DMS53 (cell line): Measurements from ENCODE around the gene YIPF5.

Experiments used
- DNase-seq: peaks from one replicate; lab custom pipeline; 2025; lab: John Stamatoyannopoulos, UW

The YIPF5 gene

DNA sequence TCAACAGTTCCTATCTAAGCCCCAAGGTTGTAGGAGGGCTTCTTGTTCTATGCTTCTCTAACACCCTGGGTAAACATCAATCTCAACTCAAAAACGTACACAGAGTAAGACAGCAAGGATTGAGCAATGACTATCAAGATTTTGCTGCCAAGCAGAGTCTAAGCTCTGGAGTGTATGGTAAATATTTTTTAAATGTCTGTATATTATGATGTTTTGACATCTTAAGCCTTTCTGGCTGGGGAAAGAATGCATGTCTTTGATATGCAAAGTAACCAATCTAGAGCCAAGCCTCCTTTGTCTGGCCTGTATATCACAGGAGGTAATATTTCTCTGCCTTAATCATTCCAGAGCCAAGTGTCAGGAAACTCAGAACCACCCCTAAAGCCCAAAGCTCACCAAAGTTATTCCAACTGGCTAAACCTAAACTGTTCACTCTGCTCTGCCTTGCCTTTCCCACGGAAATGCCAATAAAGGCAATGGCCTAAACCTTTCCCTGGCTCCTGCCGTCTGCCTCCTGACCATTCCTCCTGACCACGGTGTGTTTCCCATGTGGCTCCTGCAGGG is 45.2 kb downstream of the YIPF5 start:
- no peak for DNase-seq

DNA sequence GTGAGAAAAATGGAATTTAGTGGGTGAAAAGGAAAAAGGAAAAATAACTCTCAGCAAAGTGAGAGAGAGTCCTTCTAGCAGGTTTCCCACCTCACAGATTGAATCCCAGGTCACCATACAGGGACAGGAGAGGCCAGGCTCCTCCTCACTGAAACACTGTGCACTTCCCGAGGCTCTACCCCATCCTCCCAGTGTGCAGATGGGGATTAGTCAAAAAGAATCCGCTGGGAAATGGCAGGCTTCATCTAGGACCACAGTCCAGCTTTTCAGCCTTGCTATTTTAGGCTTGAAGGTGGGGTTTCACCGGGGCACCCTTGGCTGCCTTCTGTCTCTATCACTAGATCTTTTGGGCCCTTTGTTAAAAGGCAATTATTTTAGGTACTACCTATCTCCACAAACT is 47.8 kb downstream of the YIPF5 start:
- no peak for DNase-seq

DNA sequence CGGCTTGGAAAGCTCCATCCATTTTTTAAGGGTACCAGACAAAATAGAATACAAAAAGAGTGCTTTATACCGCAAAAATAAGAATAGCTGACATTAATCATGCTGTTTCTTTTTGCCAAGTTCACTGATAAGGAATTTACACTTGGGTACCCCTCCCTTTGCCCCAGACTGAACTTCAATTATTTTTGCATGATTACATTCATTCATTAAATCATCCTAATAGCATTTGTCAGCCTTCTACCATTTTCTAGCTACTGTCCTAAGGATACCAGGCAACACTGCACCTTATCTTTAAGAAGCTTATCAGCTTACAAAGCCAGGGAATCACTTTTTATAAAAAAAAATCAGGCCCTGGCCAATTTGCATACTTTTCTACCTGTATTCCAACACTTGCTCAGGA is 48.4 kb downstream of the YIPF5 start:
- DNase-seq, result no peak

DNA sequence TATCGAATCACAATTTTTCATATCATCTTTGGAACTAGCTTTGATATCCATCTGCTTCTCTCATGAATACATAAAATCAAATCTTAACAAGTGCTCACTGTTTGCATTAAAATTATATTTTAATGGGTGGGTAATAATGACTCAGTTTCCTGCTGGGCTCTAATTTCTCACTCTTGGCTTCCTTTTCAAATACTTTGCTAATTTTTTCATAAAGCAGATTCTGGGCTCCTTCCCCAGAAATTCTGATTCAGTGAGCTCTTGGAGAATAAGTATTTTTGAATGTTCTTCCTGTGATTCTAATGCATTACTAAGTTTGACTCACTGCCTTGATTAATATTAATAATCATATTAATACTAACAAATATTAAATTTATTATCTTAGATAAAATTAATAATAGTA is 48.9 kb downstream of the YIPF5 start:
- no peak for DNase-seq

DNA sequence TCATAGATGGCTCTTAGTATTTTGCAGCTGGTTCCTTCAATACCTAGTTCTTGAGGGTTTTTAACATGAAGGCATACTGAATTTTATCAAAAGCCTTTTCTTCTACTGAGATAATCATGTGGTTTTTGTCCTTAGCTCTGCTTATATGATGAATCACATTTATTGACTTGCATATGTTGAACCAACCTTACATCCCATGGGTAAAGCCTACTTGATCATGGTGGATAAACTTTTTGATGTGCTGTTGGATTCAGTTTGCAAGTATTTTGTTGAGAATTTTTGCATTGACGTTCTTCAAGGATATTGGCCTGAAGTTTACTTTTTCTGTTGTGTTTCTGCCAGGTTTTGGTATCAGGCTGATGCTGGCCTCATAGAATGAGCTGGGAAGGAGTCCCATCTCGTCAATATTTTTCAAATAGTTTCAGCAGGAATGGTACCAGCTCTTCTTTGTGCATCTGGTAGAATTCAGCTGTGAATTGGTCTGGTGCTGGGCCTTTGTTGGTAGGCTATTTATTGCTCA is 49.7 kb downstream of the YIPF5 start:
- no peak for DNase-seq

DNA sequence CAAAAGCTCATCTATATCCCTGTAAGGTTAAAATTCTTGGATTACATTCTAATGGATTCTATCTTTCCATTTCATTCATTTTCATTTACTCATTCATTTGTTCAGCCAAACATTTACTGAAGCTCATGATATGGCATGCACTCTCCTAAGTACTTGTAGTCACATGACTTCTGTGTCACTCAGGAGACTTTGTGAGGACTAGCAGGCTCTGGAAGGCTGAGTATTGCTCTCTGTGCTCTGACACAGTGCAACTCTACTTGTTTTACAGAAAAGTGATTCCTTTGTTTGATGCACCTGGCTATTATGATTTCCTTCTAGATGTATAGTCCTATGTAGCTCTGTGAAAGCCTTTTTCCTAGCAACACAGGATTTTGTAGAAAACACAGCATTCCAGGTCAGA is 53.0 kb downstream of the YIPF5 start:
- peak; percentile 6 for DNase-seq

DNA sequence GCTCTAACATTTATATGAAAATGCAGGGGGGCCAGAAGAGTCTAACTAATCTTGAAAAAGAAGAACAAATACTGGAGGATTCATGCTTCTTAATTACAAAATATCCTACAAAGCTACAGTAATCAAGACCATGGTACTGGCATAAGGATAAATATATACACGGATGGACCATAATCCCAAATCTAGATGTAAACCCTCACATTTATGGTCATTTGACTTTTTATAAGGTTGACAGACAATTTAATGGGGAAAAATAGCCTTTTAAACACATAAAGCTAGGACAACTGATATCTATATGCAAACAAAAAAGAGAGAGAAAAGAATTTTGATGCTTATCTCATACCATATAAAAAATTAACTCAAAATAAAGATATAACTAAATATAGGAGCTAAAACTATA is 55.9 kb downstream of the YIPF5 start:
- no peak for DNase-seq
